Uterus (tissue), 4 donors: Measurements from ENCODE around the gene PLPPR5. TPM values are rescaled to one million over a fixed set of nuclear protein-coding genes. Genes with fewer than 3 reads are reported as not detected.

ENCODE experiments used
- DNase-seq, 2 donors: peaks; one replicate each; pipeline ENCODE4 v3.0.0-alpha.2; 2019 to 2020
- H3K27ac ChIP-seq, 2 donors: fragments of 200-600 bp; sonication (generic); 1 replicate in 1 of 2; 2 replicates in 1 of 2; pipeline ENCODE4 v1.5.1; 2016 to 2018
- H3K27me3 ChIP-seq, 2 donors: fragments of 200-600 bp; sonication (generic); one replicate each; pipeline ENCODE4 v1.5.1; 2018 to 2019; ENCODE audit warnings: control low read depth in 1 of 2
- H3K36me3 ChIP-seq, 2 donors: fragments of 200-600 bp; sonication (generic); one replicate each; pipeline ENCODE4 v1.5.1; 2019; ENCODE audit warnings: control low read depth in 1 of 2
- H3K4me1 ChIP-seq, 2 donors: fragments of 200-600 bp; sonication (generic); one replicate each; pipeline ENCODE4 v1.5.1; 2018 to 2019; ENCODE audit warnings: control low read depth in 1 of 2
- H3K4me3 ChIP-seq, 2 donors: fragments of 200-600 bp; sonication (generic); 1 replicate in 1 of 2; 2 replicates in 1 of 2; pipeline ENCODE4 v1.5.1; 2018 to 2019; ENCODE audit warnings: mild to moderate bottlenecking in 1 of 2
- H3K9me3 ChIP-seq, 2 donors: fragments of 200-600 bp; sonication (generic); one replicate each; pipeline ENCODE4 v1.5.1; 2019; ENCODE audit warnings: control low read depth in 1 of 2
- POLR2A ChIP-seq, 2 donors: fragments of 450-650 bp; IDR thresholded peaks; one replicate each; pipeline ENCODE4 v1.6.1; 2016; ENCODE audit warnings: antibody characterized with exemption in 2 of 2, mild to moderate bottlenecking in 1 of 2, moderate library complexity in 1 of 2
- intact Hi-C: fragments of 100-400 bp; cut with DNase I; formaldehyde crosslinking; loops from one replicate; pipeline ENCODE4 v1.15.1; 2023; ENCODE audit warnings: low total_unique reads
- total RNA-seq, 4 donors: library from RNA; depleted of rRNA in 3 of 4; stranded (reverse); fragments of >200 nt in 3 of 4; gene quantifications; one replicate each; pipeline versions ENCODE4 v1.1.0 to v1.2.4, GENCODE V29; 2014 to 2023
- TF ChIP-seq, protein P1 (sequence below), 4 experiments: fragments of 200-600 bp in 2 of 4; fragments of 450-650 bp in 2 of 4; sonication (generic) in 2 of 4; IDR thresholded peaks; one replicate each; pipeline ENCODE4 v1.5.1; 2016 to 2019; ENCODE audit warnings: antibody characterized with exemption in 4 of 4, mild to moderate bottlenecking in 2 of 4, moderate library complexity in 1 of 4
- donor health status: DM: yes; HTN: yes; CAD: no.

PLPPR5 gene
- total RNA-seq, 4 donors from 2014 or later = 0.76 TPM; not detected in 3

DNA sequence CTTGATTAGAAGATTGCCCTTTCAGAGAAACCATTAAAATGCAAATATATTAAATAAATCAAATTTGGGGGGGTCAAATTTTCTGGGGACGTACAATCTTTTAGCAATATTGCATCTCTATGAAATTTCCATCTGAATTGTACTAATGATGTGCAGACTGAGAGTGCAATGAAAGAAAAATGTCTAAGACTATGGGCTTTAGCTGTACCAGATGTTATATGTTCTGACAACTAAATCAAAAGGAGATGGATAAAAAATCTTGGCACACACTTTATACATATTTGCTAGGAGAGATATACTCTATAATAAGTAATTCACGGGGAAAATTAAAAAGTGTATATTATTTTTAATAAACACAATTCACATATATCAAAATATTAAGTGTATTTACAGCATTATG lies 13.0 kb upstream of the PLPPR5 start:
- Histone ChIP-seq H3K27ac (no peak overlapping the region), H3K4me3 (no peak overlapping the region), H3K27me3 (no peaks in the 10 kb centered on the region), H3K36me3 (no peaks in the 10 kb centered on the region), H3K9me3 (no peaks in the 10 kb centered on the region), H3K4me1 (no peaks in the 10 kb centered on the region)
- DNase-seq = no peak
- TF ChIP-seq POLR2A (IDR thresholded peaks at IDR 0.05) = no peak
- TF ChIP-seq, protein P1, sequence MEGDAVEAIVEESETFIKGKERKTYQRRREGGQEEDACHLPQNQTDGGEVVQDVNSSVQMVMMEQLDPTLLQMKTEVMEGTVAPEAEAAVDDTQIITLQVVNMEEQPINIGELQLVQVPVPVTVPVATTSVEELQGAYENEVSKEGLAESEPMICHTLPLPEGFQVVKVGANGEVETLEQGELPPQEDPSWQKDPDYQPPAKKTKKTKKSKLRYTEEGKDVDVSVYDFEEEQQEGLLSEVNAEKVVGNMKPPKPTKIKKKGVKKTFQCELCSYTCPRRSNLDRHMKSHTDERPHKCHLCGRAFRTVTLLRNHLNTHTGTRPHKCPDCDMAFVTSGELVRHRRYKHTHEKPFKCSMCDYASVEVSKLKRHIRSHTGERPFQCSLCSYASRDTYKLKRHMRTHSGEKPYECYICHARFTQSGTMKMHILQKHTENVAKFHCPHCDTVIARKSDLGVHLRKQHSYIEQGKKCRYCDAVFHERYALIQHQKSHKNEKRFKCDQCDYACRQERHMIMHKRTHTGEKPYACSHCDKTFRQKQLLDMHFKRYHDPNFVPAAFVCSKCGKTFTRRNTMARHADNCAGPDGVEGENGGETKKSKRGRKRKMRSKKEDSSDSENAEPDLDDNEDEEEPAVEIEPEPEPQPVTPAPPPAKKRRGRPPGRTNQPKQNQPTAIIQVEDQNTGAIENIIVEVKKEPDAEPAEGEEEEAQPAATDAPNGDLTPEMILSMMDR (IDR thresholded peaks at IDR 0.05) = no peak
- intact Hi-C loops = no loop called here

DNA sequence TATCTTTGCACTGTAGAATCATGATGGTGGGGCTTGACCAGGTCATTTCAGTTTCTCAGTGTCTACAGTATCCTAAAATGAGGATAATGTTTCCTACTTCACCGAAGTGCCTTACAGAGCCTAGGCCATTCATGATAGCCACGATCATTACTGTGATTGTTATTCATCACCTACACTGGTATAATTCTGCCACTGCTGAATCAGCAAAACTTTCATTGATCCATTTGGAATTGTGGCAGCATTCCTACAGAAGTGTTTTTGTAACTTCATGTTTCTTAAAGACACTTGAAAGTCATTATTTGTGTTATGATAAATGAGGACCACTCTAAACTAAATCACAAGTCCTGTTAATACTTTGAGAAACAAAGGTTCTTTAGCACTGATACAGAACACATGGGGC lies 6.0 kb upstream of the PLPPR5 start:
- H3K4me3 ChIP-seq = no peak overlapping the region
- no peak for DNase-seq
- H3K27me3 ChIP-seq = peaks cover 0 to 10% of the 10 kb centered on the region in 2 donors
- H3K9me3 ChIP-seq = no peaks in the 10 kb centered on the region
- intact Hi-C loops = no loop called here
- no peaks in the 10 kb centered on the region for H3K4me1 ChIP-seq
- TF ChIP-seq, protein P1 (IDR thresholded peaks at IDR 0.05) = no peak
- no peak for TF ChIP-seq POLR2A (IDR thresholded peaks at IDR 0.05)
- H3K27ac ChIP-seq = no peak overlapping the region
- H3K36me3 ChIP-seq = no peaks in the 10 kb centered on the region

DNA sequence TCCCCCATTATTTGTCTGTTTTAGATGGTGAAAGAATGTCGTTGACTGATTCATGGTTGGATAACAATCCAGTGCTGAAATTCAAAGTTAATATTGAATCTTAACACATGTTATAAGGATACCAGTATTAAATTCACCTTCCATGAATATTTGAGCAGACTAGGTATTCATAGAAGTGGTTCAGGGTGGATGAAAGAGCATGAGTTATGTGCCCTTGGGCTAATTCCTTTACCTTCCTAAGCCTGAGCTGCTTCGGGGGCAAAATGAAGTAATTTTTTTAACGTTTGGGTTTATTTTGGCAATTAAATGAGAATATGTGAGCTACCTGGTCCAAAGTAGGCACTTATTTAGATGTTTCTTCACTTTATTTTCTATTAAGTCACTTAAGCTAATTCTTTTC lies 2.7 kb upstream of the PLPPR5 start:
- H3K9me3 ChIP-seq = no peaks in the 10 kb centered on the region
- DNase-seq = no peak
- no peak for TF ChIP-seq POLR2A (IDR thresholded peaks at IDR 0.05)
- TF ChIP-seq, protein P1 (IDR thresholded peaks at IDR 0.05) = no peak
- no peak overlapping the region for H3K27ac ChIP-seq
- intact Hi-C loops = no loop called here
- no peaks in the 10 kb centered on the region for H3K36me3 ChIP-seq
- peaks cover 0 to 13% of the 10 kb centered on the region in 2 donors for H3K4me1 ChIP-seq
- peaks cover 0 to 26% of the 10 kb centered on the region in 2 donors for H3K27me3 ChIP-seq
- no peak overlapping the region for H3K4me3 ChIP-seq

DNA sequence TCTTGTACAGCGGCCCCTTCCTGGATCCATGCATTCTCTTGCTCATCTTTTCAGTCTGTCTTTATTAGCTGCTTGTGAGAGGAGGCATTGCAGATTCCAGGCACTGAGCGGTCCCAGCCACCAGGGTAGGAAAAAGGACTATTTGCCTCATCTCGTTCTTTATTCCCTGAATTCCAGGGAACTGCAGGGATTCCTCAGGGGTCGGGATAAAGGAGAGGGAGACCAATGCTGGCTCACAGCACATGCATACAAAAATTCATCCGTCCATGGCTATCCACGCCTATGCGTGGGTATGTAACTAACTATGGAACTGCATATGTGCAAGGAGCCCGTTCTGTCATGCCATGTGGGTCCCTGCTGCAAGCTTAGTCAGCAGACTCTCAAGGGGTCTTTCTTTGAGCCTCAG lies 879 bp upstream of the PLPPR5 start:
- no peak overlapping the region for H3K4me3 ChIP-seq

DNA sequence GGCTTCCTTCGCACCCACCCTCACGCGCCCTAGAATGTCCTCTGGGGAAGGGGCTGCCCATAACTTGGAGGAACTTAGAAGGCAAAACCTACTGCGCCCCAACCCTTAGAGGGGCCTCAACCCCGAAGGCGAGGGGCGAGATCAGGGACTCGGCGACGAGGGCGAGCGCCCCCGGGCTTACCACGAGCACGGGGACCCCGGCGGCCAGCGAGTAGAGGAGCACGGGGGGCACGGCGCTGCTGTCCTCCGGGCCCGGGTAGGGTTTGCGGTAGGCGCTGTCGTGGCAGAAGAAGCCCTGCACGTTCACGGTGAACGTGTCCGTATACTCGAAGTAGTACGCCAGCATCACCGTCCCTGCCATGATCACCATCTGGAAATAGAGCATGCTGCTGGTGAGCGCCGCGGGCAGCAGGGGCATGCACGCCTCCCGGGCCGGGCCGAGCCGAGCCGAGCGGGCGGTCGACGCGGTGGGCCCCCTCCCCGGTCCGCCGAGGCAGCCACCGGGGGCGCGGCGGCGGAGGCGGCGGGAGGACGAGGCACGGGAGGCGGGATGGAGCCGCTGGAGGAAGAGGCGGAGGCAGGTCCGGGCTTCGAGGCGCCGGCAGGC lies 304 bp downstream of the PLPPR5 start:
- H3K9me3 ChIP-seq = no peaks in the 10 kb centered on the region
- H3K4me1 ChIP-seq = peaks cover 0 to 13% of the 10 kb centered on the region in 2 donors
- TF ChIP-seq POLR2A (IDR thresholded peaks at IDR 0.05) = no peak
- TF ChIP-seq, protein P1 (IDR thresholded peaks at IDR 0.05) = no peak
- no peaks in the 10 kb centered on the region for H3K36me3 ChIP-seq
- H3K27ac ChIP-seq = no peak overlapping the region
- no peak for DNase-seq
- intact Hi-C loops = no loop called here
- no peak overlapping the region for H3K4me3 ChIP-seq
- peaks cover 0 to 26% of the 10 kb centered on the region in 2 donors for H3K27me3 ChIP-seq

More for the DNA sequence above, 879 bp upstream of the PLPPR5 start:
- no peaks in the 10 kb centered on the region for H3K9me3 ChIP-seq
- intact Hi-C loops = no loop called here
- no peak overlapping the region for H3K27ac ChIP-seq
- TF ChIP-seq, protein P1 (IDR thresholded peaks at IDR 0.05) = no peak
- no peak for TF ChIP-seq POLR2A (IDR thresholded peaks at IDR 0.05)
- no peaks in the 10 kb centered on the region for H3K36me3 ChIP-seq
- H3K27me3 ChIP-seq = peaks cover 0 to 26% of the 10 kb centered on the region in 2 donors
- H3K4me1 ChIP-seq = peaks cover 0 to 13% of the 10 kb centered on the region in 2 donors
- DNase-seq = no peak
